ENCODE measurements around the gene F8.

DNA sequence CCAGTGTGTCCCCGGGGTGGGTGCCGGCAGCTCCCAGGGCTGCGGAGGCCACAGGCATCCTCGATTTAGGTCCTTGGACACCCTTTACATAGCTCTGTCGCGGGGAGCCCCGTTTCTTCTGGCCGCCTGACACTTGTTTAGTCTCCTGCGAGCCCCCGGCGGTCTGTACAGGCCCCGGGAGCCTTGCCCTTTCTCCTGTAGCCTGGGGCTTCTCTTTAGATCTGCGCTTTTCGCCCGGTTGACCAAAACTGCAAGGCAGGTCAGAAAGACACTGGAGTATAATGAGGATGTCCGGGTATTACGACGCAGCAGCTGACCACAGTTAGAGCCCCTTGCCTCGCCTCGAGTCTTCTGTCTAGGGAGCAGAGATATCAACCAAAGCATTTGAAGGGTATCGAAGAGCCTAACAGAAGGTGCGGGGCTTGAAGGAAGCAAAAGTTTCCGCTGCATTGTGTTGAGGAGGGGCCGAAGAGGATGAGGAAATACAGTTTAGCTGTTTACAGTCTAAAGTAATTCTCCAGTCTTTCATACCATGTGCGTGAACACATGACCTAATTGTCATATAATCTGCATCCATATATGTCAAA lies 49.3 kb upstream of the F8 start:
- TF ChIP-seq, protein P1, sequence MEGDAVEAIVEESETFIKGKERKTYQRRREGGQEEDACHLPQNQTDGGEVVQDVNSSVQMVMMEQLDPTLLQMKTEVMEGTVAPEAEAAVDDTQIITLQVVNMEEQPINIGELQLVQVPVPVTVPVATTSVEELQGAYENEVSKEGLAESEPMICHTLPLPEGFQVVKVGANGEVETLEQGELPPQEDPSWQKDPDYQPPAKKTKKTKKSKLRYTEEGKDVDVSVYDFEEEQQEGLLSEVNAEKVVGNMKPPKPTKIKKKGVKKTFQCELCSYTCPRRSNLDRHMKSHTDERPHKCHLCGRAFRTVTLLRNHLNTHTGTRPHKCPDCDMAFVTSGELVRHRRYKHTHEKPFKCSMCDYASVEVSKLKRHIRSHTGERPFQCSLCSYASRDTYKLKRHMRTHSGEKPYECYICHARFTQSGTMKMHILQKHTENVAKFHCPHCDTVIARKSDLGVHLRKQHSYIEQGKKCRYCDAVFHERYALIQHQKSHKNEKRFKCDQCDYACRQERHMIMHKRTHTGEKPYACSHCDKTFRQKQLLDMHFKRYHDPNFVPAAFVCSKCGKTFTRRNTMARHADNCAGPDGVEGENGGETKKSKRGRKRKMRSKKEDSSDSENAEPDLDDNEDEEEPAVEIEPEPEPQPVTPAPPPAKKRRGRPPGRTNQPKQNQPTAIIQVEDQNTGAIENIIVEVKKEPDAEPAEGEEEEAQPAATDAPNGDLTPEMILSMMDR (IDR thresholded peaks at IDR 0.05): no peak
- TF ChIP-seq POLR2AphosphoS5 (IDR thresholded peaks at IDR 0.05) (no peak), POLR2A (IDR thresholded peaks at IDR 0.05) (no peak)
